HG02840 (cell line): ENCODE measurements around the gene GDF2.

Experiments used
- ATAC-seq: cut with Tn5 transposase; IDR thresholded peaks from one replicate; pipeline ENCODE4 v1.9.1; 2021; ENCODE audit warnings: mild to moderate bottlenecking, moderate library complexity, moderate number of reproducible peaks; ENCODE audit not compliant: unreplicated experiment, low FRiP score

The GDF2 gene

GRCh38 chr10:47349941-47350371 lies 27.7 kb downstream of the GDF2 start:
- ATAC-seq: no peak

- ATAC-seq: no peak
Observed at GRCh38 chr10:47350671-47351640, 28.7 kb downstream of the GDF2 start.

- ATAC-seq: no peak
Observed at GRCh38 chr10:47351899-47352815, 29.9 kb downstream of the GDF2 start.

GRCh38 chr10:47353351-47353750 lies 31.1 kb downstream of the GDF2 start:
- ATAC-seq: no peak

- no peak for ATAC-seq
Observed at GRCh38 chr10:47354165-47354564, 31.9 kb downstream of the GDF2 start.

GRCh38 chr10:47354900-47355299 lies 32.6 kb downstream of the GDF2 start:
- no peak for ATAC-seq

GRCh38 chr10:47356708-47357107 lies 34.5 kb downstream of the GDF2 start:
- ATAC-seq: no peak

GRCh38 chr10:47357131-47357582 lies 34.9 kb downstream of the GDF2 start:
- no peak for ATAC-seq

GRCh38 chr10:47357911-47358310 lies 35.7 kb downstream of the GDF2 start:
- ATAC-seq: no peak

- no peak for ATAC-seq
Observed at GRCh38 chr10:47358457-47358856, 36.2 kb downstream of the GDF2 start.

GRCh38 chr10:47359101-47359500 lies 36.8 kb downstream of the GDF2 start:
- ATAC-seq: no peak

GRCh38 chr10:47359626-47360418 lies 37.6 kb downstream of the GDF2 start:
- ATAC-seq: no peak

GRCh38 chr10:47360419-47361040 lies 38.3 kb downstream of the GDF2 start:
- ATAC-seq: no peak

GRCh38 chr10:47361293-47361692 lies 39.0 kb downstream of the GDF2 start:
- no peak for ATAC-seq

- ATAC-seq: no peak
Observed at GRCh38 chr10:47362199-47362598, 39.9 kb downstream of the GDF2 start.

GRCh38 chr10:47363781-47364180 lies 41.5 kb downstream of the GDF2 start:
- ATAC-seq: no peak

GRCh38 chr10:47364366-47364765 lies 42.1 kb downstream of the GDF2 start:
- no peak for ATAC-seq

GRCh38 chr10:47364911-47365310 lies 42.7 kb downstream of the GDF2 start:
- no peak for ATAC-seq

- ATAC-seq: no peak
Observed at GRCh38 chr10:47365431-47366180, 43.4 kb downstream of the GDF2 start.
